Skeletal muscle cell (primary cell): Measurements from ENCODE around the gene RCAN2.

Experiments
- DNase-seq: peaks from one replicate; pipeline ENCODE4 v3.0.0-alpha.2; 2010; ENCODE audit warnings: low read depth
- H3K4me3 ChIP-seq: 2 replicates; pipeline ENCODE4 v1.5.1; 2011; ENCODE audit warnings: low read depth, mild to moderate bottlenecking, control low read depth, low read length, moderate library complexity

Gene RCAN2

DNA sequence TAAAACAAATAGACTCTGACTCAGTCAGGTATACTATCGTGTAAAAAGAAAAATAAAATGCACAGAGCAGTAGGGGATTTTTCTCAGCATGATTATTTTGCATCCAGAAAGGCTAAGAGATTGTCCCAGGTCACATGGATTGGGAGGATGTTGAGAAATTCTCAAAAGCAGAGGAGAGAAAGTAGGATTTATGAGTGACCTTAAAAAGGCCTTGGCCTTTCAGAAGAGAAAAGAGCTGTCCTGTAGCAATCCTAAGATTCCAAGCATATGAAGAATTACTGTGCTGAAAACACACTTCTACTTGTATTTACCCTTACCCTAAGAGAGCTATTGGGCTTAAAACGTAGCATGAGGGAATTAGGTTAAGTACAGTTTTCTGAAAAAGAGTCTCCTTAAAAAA lies 170.7 kb downstream of the RCAN2 start:
- DNase-seq: no peak
- no peak overlapping the region for H3K4me3 ChIP-seq

DNA sequence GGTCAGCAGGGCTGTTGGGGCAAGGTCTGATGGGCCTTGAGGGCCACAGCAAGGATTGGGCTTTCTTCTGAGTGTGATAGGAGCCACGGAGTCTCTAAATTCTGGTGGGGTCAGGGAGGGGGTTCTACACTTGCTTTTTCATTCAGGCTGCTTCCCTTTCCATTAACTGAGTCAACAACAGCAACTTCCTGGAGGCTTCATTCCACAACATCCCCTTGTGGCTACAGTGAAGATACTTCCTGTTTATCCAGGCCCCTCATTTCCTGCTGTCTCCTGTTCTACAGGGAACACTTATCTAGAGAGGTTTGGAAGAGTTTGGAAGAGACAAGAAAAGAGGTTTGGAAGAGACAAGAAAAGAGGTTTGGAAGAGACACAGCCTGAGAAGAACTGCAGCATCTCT lies 175.7 kb downstream of the RCAN2 start:
- H3K4me3 ChIP-seq: no peak overlapping the region
- no peak for DNase-seq

DNA sequence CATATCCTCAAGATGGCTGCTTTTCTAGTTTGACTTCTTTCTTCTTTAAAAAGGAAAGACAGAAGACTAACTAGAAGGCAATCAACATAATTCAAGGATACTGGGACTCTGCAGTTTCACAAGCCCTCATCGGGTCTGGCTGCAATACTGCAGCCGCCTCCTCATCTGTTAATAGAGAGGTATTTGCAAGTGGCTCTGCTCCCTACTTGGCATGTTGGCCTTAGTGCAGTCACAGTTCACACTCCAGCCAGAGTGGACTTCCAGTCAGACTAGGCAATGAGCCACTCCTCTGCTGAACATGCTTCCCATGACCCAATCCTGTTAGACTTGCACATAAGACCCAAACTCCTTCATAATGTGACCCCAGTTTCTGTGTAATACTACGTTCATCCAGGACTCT lies 178.6 kb downstream of the RCAN2 start:
- H3K4me3 ChIP-seq: no peak overlapping the region
- DNase-seq: no peak

DNA sequence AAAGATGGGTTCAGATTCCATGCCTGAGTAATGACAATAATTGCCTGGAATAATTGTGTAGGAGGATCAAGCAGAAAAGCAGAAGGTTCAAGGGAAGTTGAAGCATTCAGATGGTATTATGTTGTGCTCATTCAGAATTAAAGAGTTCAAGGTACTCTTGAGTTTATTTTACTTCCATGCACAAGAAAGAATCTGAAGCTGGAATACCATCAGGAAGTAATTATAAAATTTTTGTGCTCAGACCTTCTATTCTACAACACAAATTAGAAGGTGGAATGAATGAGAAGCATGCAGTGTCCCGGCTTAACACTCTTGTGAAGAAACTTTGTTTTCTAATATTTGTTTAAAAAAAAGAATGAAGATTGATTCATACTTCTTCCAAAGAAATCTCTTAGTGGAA lies 181.1 kb downstream of the RCAN2 start:
- DNase-seq: no peak
- no peak overlapping the region for H3K4me3 ChIP-seq

DNA sequence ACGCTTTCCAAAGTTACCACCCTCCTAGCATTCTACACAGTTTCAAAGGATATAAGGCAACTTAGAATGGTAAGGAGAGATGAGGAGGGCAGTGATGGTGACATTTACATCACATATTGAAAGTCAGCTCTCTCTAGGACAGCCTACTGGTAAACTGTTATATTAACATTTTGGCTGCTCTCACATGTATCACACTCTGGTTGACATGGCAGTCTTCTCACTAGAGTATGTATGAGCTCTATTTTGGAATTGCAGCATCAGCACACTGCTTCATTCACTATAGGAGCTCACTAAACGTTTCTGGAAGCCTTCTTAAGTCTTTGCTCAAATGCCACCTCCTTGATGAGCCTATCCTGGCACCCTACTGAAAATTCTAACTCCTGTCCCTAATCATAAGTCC lies 184.8 kb downstream of the RCAN2 start:
- H3K4me3 ChIP-seq: no peak overlapping the region
- DNase-seq: no peak

DNA sequence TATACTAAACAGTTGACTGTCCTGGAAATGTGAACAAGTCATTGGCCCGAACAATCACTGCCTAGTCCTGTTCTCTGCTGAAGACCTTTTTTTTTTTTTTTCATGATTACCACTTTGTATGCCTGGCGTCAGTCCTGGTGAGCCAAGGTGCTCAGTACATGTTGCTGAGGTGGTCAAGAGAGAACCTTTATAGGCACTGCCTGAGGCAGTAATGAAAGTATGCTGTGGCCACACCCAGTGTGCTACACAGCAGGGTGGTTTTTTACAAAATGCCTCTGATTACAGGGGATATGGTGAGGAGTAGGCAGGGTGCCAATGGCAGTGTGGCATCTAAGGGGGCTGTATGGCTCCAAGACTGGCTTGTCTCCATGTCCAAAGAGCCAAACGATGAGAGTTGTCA lies 185.4 kb downstream of the RCAN2 start:
- no peak for DNase-seq
- no peak overlapping the region for H3K4me3 ChIP-seq

DNA sequence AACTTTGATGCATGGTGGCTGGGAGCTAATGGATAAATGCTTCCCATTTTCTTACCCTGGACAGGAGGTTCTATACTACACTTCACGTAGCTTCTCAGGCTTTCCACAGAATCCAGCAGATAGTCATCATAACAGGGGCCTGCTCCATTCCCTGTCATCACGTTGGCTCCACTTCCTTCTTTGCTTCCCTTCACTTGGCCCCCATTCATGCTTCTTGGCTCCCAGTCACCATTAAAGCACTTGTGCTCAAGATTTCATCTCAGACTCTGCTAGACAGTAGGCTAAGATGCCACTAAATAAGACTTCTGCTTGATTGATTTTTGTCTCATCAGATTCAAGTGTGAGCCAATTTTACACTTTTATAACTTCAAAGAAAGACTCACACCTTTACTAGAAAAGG lies 186.0 kb downstream of the RCAN2 start:
- no peak for DNase-seq
- H3K4me3 ChIP-seq: no peak overlapping the region

DNA sequence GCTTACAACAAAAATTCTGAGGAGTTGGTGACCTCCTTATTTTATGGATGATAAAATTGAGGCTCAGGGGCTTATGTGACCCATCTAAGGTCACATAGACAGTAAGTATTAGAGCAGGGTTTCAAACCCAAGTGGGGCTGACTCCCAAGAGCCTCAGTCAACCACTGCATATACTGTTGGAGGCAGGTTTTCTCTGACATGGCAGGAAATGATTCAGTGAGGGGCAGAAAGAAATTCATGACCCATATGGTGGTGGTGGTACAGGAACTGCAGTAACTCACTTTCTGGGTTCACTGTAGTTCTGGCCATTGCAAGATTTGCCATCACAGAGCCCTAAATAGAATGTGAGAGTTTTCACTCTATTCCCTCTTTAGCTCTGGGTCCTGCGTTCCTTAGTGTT lies 188.4 kb downstream of the RCAN2 start:
- no peak for DNase-seq
- no peak overlapping the region for H3K4me3 ChIP-seq

DNA sequence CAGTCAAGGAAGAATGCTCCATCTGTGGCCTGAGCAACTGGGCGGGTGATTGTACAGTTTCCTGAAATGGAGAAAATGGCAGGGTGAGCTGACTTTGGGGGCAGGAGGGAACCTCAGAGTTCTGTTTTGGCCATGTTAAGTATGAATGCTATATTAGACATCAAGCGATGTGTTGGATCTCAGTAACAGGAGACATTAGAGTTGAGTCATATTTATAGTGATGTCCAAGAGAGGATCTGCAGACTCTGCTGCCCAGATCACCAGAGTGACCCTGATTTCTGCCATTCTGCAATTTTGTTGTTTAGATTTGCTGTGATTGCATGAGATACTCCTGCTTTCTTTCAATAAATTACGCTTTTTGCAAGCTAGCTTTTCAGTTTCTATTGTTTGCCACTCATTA lies 189.1 kb downstream of the RCAN2 start:
- H3K4me3 ChIP-seq: no peak overlapping the region
- DNase-seq: no peak

DNA sequence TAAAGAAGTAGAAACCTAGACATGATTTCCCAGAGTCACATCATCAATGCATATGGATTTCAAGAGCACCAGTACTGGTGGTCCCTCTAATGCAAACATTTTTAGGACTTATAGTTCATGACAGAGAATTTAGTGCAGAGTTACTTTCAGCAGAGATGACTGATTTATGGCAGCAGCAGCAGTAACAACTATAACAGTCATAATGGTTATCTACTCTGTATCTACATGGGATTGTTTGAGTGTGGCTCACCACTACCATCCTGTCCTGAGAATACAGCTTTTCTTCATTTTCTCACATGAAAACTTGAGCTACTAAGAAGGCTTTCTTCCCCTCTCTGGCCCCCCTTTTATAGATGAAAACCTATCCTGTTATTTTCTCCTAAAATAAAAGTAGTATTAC lies 192.0 kb downstream of the RCAN2 start:
- no peak overlapping the region for H3K4me3 ChIP-seq
- DNase-seq: no peak

DNA sequence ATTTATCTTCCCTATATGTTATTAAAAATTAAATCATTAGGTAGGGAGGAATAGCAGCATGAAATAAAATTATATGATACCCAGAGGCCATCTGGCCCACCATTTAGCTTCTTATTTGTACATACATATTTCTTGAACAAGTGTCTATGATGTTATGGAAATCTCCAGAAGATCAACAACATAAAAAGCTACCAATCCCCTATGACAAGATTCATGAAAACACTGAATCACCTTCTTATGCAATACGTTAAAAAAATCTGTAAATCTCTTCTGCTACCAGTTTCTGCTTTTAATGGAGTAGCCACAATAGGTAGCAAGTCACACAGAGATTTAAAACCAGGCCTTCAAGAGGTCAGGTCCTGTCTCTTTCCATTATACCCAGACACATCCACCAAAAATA lies 194.7 kb downstream of the RCAN2 start:
- H3K4me3 ChIP-seq: no peak overlapping the region
- DNase-seq: no peak

DNA sequence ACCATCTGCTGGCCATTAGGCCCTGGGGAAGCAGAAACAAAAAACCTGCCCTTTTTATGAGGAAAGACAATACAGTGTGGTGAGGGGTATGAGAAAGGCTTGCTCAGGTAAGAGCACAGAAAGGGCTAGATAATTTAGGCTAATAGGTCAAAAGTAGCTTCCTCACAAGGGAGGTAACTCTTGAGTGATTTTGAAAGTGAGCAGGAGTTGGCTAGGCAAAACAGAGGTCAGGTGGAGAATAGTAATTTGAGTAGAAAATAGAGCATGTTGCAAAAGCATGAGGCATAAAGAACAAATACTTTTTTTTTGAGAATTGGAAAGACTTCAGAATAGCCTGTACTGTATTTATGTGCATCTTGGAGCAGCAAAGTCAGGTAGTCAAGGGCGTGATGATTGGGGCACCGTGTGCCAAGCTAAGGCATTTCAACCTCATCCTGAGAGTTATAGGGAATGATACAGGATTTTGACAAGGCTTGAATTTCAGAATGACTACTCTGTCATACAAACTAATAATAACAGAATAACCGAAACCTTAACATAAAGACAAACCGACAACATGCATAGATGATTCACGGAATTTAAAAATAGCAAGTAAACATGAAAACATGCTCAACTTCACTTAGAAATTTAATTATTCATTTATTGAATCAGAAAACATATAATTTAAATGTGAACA lies 197.5 kb downstream of the RCAN2 start:
- H3K4me3 ChIP-seq: no peak overlapping the region
- DNase-seq: no peak

DNA sequence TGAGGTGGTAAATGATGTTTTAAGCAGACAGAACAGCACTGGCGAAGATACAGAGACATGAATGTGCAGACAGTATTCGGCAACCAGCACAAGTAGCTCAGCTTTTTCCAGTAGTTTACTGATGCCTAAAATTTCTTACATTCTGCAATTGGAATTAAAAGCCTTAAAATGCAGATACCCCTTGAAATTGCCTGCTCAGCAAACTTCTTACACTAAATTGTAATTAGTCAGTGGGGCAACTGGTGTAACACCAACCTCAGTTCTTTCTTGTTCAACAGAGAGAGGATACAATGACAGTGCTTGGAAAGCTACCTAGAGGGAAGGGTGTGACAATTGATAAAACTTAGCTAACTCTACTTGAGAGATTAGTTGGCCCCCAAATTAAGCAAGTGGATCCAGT lies 199.4 kb downstream of the RCAN2 start:
- H3K4me3 ChIP-seq: no peak overlapping the region
- no peak for DNase-seq

DNA sequence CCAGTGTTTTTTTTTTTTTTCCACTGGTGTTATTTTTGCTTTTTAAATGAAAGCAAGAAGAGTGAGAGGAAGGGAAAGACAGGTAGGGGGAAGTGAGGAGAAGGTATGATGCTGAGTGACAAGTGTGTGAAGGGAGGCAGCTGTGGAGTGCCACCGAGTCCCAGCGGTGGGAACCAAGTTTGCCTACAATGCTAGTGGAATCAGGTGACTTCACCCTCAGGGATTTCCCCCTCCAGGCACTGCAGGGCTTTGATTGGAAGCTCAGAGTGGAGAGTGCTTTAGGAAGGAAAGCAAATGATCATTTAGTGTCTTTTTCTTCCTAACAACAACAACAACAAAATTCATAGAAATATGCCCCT lies 200.0 kb downstream of the RCAN2 start:
- no peak overlapping the region for H3K4me3 ChIP-seq
- no peak for DNase-seq

DNA sequence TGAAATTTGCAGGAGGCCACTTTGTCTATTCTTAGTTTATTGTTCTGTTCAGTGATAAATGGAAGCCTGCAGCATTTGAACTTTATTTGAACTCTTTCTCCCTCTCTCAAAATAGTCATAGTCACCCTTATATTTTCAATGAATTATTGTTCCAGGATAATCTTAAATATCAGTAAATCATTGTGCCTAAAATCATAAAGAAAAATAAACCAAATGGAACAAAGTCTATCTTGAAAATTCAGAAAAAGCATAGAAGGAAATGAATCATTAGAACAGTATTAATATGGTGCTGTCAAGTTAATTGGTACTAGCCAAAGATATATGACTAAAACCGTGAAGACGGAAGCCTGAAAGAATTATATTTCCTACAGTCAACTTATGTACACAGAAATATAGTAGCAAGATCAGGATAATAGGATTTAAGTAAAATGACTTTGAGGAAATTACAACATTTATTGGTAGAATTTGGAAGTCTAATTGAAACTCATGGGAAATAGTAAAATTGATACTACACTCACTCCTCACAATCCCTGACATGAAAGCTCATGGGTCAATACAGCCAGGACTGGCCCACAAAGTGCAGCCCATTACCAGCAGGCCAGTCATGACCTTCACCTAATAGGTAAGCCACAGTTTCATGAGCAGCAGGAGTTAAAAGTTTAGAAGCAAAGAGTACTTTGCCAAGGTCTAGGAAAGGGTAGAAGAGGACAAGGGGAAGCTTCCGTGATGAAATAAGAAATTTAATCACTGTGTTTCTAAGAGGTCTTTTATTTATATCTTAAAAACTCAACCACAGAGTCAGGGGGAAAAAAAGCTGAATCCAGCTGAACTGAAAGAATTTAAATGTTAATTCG lies 200.6 kb downstream of the RCAN2 start:
- DNase-seq: no peak
- H3K4me3 ChIP-seq: no peak overlapping the region

DNA sequence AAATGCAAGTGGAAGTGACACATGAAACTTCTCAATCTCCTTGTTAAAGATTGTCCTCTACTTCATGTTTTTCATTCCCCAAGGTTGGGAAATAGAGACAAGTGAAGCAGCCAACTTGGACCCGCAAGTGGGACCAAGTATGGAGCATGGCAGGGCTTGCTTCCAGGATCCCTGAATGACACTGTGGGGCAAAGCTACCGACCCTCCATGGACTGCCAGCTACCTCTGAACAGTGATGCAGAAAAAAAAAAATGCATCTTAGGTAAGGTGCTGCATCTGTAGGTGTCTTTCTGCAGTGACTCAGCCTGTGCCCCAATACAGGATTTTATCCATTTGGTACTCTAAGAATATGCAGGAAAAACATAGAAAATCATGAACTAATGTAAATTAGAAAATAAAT lies 201.4 kb downstream of the RCAN2 start:
- DNase-seq: no peak
- H3K4me3 ChIP-seq: no peak overlapping the region

DNA sequence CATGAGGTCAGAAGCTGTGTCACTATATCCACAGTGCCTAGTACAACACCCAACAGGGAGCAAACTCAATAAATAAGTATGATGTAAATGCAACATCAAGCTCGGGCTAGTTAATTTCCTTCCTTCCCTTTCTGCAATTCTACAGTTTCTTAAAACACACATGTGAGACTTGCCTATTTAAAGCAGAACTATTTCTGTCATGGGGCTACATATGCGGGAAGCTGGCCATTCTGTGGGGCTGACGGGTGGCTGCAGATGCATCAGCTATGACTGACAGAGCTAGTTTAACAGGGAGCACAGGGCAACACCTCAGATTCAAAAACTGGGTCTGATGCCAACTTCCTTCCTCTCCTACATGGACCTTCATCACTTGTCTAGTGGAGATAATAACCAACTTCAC lies 202.4 kb downstream of the RCAN2 start:
- no peak for DNase-seq
- no peak overlapping the region for H3K4me3 ChIP-seq

DNA sequence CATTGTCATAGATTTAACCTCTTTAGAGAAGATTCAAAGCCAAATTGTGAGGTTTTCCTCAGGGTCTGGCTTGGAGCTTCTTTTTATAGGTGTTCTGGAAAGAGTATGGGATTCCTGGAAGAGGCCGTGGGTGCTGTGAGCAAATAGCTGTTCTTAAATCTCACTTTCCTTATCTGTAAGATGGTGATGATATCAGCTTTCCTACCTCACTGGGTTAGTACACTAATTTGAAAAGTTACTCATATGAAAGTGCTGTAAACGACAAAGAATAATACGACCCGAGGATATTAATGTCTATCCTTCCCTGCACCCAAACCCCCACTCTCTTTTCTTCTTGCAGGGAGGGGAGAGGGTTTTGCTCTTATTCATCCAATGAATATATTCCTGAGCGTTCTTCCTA lies 203.6 kb downstream of the RCAN2 start:
- no peak for DNase-seq
- no peak overlapping the region for H3K4me3 ChIP-seq

DNA sequence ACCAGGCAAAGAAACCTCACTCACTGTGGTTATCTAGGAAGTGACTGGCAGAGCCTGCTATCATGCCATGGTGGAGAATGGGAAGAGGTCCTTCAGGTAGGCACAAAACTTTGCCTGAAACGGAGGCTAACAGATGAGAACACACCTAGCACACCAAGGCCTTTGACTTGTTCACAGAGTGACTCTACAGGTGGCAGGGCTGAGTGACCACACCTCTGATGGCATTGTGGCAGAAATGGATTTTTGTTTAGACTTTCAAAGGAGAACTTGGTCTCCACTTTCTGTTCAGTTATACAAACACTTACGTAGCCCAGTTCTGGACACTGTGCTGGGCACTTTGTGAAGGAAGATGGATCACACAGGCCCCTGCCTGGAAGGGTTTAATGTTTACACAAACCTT lies 204.2 kb downstream of the RCAN2 start:
- DNase-seq: no peak
- no peak overlapping the region for H3K4me3 ChIP-seq

DNA sequence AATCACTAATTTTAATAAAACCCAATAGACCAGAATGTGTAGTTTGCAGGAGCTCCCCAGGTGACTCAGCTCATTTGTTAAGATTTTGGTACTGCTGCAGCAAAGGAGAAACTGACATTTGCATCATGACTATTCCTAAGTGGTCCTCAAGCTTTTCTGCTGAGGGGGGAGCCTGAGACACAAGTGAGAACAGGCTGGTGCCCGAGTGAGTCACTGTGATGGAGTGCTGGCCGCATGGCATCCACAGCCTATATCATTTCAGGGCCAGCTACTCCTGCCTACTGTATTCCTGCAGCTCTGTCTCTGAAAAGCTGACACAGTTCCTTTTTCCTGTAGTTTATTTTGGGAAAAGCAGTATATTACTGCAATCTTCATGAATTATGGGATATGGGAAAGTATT lies 206.8 kb downstream of the RCAN2 start:
- DNase-seq: no peak

DNA sequence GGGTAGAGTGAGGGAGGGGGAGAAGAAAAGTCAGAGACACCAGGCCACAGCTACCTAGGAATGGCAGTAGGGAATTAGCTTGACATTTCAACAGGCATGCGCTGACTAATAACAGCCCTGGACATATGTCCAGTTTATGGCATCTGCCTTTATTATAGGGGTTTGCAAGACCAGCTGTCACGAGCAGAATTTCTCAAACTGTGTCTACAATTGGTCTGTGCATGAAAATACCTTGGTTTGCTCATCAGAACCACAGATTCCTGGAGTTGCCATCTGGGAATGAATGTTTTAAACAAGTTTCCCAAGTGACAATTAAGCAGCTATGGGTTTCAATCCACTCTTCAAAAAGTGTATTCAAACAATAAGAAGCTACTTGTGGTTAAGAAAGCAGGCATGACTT lies 210.1 kb downstream of the RCAN2 start:
- DNase-seq: peak; percentile 38
- no peak overlapping the region for H3K4me3 ChIP-seq

More for the DNA sequence above, 206.8 kb downstream of the RCAN2 start:
- H3K4me3 ChIP-seq: no peak overlapping the region
